Fibroblast of mammary gland (primary cell): ENCODE results near the gene COX5A.

Experiments used
- DNase-seq: peaks from one replicate; pipeline ENCODE4 v3.0.0-alpha.2; 2010; ENCODE audit warnings: low read depth
- H3K4me3 ChIP-seq: 2 replicates; pipeline ENCODE4 v1.5.1; 2011; ENCODE audit warnings: low read depth, mild to moderate bottlenecking, low read length, moderate library complexity; ENCODE audit not compliant: control insufficient read depth
- TF ChIP-seq, protein P1 (sequence below): conservative IDR thresholded peaks from 2 replicates; pipeline ENCODE4 v1.5.1; 2011; ENCODE audit warnings: low read depth, low read length, inconsistent platforms; ENCODE audit not compliant: control insufficient read depth, insufficient read depth

The COX5A gene

DNA sequence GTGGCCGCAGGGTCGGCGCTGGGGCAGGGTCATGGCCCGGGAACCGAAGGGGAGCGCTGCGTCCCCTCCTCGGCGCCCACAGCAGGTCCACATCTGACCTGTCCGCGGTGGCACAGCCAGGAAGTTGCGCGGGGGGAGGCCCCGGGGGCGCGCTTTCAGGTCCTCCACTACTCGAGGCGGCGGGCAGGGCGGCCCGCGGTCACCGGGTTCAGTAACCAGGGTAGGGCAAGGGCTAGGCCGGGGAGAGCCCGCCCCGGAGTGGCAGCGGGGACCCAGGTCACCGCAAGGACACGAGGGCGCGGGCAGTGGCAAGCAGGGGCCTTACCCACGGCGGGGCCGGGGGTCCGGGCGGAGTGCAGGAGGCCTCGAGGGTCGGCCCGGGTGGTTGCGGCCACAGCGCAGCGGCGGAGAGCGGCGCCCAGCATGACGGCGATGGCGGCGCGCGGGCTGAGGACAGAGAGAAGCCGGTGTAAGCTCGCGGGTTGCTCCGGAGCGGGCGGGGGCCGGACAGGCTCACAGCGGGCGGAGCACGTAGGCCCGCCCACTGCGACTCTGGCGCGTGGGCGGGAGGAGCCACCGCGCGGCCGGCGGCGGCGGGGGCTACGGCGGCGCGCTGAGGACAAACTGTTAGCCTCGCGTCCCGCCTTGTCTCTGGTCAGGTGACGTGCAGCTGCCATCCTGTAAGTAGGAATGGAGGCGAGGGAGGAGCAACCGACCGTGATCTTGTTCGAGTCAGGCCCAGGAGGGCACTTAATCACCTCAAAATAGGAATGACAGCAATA is at the start of gene COX5A:
COX5A (minus strand) TSS at position 484 of the 782 bp plus-strand sequence; CDS start at position 425, 59 bp downstream.
- TF ChIP-seq, protein P1, sequence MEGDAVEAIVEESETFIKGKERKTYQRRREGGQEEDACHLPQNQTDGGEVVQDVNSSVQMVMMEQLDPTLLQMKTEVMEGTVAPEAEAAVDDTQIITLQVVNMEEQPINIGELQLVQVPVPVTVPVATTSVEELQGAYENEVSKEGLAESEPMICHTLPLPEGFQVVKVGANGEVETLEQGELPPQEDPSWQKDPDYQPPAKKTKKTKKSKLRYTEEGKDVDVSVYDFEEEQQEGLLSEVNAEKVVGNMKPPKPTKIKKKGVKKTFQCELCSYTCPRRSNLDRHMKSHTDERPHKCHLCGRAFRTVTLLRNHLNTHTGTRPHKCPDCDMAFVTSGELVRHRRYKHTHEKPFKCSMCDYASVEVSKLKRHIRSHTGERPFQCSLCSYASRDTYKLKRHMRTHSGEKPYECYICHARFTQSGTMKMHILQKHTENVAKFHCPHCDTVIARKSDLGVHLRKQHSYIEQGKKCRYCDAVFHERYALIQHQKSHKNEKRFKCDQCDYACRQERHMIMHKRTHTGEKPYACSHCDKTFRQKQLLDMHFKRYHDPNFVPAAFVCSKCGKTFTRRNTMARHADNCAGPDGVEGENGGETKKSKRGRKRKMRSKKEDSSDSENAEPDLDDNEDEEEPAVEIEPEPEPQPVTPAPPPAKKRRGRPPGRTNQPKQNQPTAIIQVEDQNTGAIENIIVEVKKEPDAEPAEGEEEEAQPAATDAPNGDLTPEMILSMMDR: no peak
- DNase-seq: peak; percentile 97
- peak within 1 kb of the TSS; percentile 88 for H3K4me3 ChIP-seq

DNA sequence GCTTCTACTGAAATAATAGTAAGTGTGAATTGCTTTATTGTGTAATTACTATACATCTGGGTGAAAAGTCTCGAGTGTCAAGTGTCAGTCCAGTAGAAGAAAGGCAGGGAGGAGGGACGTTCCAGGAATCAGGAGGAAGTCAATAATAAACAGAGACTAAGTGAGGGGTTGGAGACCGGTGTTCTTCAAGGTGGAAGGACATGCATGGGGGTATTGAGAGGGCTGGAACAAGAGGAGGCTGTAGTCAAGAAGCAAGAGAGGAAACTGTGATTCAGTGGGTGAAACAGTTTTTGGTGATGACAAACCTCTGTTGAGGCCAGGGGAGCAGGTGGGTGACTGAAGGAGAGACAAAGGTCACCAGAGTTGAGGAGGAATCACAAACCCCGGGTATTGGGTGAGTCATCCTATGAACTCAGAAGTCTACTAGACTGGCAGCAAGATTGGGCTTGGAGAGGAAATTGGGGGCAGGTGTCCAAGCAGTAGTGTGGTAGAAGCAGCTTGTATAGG is 45.9 kb upstream of the COX5A start:
- DNase-seq: peak; percentile 56
- H3K4me3 ChIP-seq: no peak overlapping the region
- TF ChIP-seq, protein P1: no peak

DNA sequence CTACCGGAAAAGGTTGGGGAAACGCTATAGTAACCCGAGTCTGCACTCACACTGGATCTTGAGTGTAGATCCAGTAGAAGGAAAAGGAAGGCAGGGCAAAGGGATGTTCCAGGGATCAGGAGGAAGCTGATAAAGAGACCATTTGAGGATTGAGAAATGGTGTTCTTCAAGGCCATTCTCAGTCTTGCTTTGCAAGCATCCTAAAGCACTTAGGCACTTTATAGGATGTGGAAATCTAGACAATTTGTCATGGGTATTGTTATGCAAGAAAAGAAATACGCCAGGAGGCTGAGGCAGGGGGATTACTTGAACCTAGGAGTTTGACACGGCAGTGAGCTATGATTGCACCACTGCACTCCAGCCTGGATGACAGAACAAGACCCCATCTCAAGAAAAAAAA is 44.3 kb upstream of the COX5A start:
- no peak for DNase-seq
- TF ChIP-seq, protein P1: no peak
- H3K4me3 ChIP-seq: no peak overlapping the region

DNA sequence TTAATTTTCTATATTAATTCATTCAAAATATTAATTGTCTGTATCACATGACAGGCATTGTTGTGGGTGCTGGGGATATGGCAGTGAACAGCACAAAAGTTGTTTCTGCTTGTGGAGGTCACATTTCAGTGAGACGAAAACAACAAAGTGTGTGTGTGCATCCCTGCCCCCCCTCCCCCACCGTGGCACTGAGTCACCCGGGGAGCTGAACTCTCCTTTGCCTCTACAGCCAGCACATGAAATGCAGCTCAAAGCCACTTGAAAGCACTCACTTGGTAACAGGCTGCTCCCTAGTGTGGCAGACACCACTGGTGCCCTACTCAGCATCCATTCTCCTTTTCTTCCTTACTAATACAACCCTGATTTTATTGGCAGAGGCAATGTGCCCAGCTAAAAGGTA is 40.6 kb upstream of the COX5A start:
- peak; percentile 36 for DNase-seq
- H3K4me3 ChIP-seq: no peak overlapping the region
- TF ChIP-seq, protein P1: no peak

DNA sequence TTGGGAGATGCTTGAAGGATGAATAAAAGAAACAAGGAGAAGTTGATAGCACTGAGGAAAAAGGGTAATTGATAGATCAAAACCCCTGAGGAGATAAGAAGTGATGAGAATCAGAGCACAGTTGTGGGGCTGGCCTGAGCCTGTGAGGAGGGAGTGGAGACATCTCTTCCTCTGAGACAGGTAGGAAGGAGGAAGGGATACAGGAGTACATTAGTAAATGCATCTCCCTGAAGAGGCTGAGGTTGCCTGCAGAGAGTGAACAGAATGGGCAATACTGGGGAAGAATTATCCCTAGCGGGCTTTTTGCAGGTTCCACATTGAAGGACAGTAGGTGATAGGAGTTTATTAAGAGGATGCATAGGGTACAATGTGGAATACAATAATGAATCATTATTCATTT is 40.2 kb upstream of the COX5A start:
- TF ChIP-seq, protein P1: no peak
- DNase-seq: no peak
- H3K4me3 ChIP-seq: no peak overlapping the region

DNA sequence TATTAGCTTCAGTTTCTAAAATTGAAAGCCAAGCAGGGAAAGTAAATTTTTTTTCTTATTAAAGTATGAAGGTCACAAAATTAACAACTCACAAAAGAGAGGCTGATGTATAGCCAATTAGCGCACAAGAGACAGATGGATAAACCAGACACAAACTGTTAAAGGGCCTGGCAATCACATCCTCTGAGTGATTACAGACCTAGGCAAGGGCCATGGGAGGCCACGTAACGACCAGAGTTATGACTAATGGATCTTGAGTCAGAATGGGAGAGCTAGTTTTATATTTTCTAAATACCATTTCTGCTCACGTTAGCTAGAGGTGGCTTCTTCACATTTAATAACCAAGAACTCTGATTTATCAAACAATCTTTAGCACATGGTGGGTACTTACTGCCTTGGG is 39.7 kb upstream of the COX5A start:
- peak; percentile 40 for DNase-seq
- no peak overlapping the region for H3K4me3 ChIP-seq
- TF ChIP-seq, protein P1: no peak
